ENCODE measurements around the gene IFI35. TPM values are rescaled to one million over a fixed set of nuclear protein-coding genes. Genes with fewer than 3 reads are reported as not detected.
A peak's percentile ranks its signal among the peaks of the same experiment; 100 is the strongest.

Gene IFI35
- total and polyA plus RNA-seq, 9 of the 15 experiments (the other 6 are each of a cell fraction or from before 2014, with no cell fraction given), result 4.4 to 13.1 (median 10.2) TPM

- TF ChIP-seq NKRF (IDR thresholded peaks at IDR 0.05; ENCODE audit: borderline replicate concordance), result peak; percentile 96
- TF ChIP-seq E2F5 (CRISPR knock-in tag; IDR thresholded peaks at IDR 0.05), result no peak
- TF ChIP-seq CHAMP1 (IDR thresholded peaks at IDR 0.05), result no peak
- TF ChIP-seq DPF2 (IDR thresholded peaks at IDR 0.05), result peak; percentile 76
- TF ChIP-seq EZH2 (IDR thresholded peaks at IDR 0.05; ENCODE audit: borderline replicate concordance, low read depth, low read length), result no peak
- no peak for TF ChIP-seq KLF1 (tag; IDR thresholded peaks at IDR 0.05)
- no peak for TF ChIP-seq ZSCAN29 (IDR thresholded peaks at IDR 0.05)
- TF ChIP-seq NCOR1 (IDR thresholded peaks at IDR 0.05), result no peak
- TF ChIP-seq PRPF4 (IDR thresholded peaks at IDR 0.05; ENCODE audit: insufficient read depth, low read depth, low read length, poor library complexity, severe bottlenecking), result no peak
- TF ChIP-seq GATA2 (CRISPR knock-in tag; IDR thresholded peaks at IDR 0.05), result peak; percentile 29
- TF ChIP-seq, protein P1, sequence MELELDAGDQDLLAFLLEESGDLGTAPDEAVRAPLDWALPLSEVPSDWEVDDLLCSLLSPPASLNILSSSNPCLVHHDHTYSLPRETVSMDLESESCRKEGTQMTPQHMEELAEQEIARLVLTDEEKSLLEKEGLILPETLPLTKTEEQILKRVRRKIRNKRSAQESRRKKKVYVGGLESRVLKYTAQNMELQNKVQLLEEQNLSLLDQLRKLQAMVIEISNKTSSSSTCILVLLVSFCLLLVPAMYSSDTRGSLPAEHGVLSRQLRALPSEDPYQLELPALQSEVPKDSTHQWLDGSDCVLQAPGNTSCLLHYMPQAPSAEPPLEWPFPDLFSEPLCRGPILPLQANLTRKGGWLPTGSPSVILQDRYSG (tag; conservative IDR thresholded peaks at IDR 0.05; ENCODE audit: low read depth), result no peak
- TF ChIP-seq HDGF (IDR thresholded peaks at IDR 0.05), result 0 out of 2 replicates have a peak, but pooled peaks have one; percentile 16
- peak; percentile 79 for TF ChIP-seq CTBP1 (IDR thresholded peaks at IDR 0.05; ENCODE audit: borderline replicate concordance)
- TF ChIP-seq JUND (IDR thresholded peaks at IDR 0.05; ENCODE audit: borderline replicate concordance, low read depth, low read length), result peak; percentile 94
- TF ChIP-seq JUND (tag; IDR thresholded peaks at IDR 0.05; ENCODE audit: borderline replicate concordance, low read depth, low read length), result peak; percentile 98; the same call in 2 of the 3 replicates
- TF ChIP-seq ATF7 (IDR thresholded peaks at IDR 0.05), result peak; percentile 99
- TF ChIP-seq ELF1 (tag; IDR thresholded peaks at IDR 0.05), result peak; percentile 61; the same call in 1 of the 2 replicates
- peak; percentile 84 for TF ChIP-seq POLR2A (conservative IDR thresholded peaks at IDR 0.05)
- no peak for TF ChIP-seq MCM3 (IDR thresholded peaks at IDR 0.05)
- no peak for TF ChIP-seq PCBP1 (IDR thresholded peaks at IDR 0.05; ENCODE audit: low read depth, low read length, poor library complexity, severe bottlenecking)
- TF ChIP-seq MECOM (CRISPR knock-in tag; IDR thresholded peaks at IDR 0.05), result no peak
- no peak for TF ChIP-seq ELK1 (CRISPR knock-in tag; IDR thresholded peaks at IDR 0.05)
These were observed 18.1 kb downstream of the IFI35 start, which contains the start of gene RND2 (continued) for GRCh38 chr17:43024407-43025289.
